Stimulated activated CD4-positive, alpha-beta T cell treated with anti-CD3 and anti-CD28 coated beads, Interleukin-2, amount 100 ng/mL, for 48 hours (primary cell): Measurements from ENCODE around the gene GALNT9.

ENCODE experiments used
- DNase-seq, 2 donors: peaks; one replicate each; pipeline ENCODE4 v3.0.0-alpha.2; 2020

The GALNT9 gene

GRCh38 chr12:132344181-132344580 lies 14.8 kb upstream of the GALNT9 start:
- DNase-seq: no peak

DNA sequence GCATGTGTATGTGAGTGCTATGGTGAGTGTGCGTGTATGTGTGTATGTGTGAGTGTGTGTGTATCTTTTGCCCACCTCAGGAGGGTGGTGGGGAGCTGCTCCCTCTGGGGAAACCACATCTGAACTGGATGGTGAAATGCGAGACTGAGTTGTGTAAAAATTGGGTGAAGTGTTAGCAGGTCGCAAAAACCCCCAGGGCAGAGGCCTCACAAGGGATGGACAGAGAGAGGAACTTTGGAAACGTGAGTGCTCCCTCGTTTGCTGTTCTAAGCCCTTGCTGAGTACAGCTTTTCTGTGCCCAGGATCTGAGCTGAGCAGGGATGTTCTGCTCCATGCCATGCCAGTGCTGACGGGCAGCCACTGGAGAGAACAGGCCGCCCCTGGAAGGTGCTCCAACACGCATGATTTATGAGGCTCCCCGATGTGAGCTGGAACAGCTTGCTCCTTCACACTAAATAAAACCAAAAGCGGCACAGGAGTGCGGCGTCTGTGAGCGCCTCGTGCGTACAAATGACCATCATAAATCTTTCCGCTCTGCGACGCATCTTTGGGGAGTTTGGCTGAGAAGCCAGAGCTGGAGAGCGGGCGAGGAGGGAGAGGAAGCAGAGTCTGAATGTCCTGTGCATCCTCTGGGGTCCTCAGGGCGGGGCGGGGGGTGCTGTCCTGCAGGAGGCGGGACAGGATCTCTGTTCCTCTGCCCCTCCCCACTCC lies 14.1 kb upstream of the GALNT9 start:
- no peak for DNase-seq

DNA sequence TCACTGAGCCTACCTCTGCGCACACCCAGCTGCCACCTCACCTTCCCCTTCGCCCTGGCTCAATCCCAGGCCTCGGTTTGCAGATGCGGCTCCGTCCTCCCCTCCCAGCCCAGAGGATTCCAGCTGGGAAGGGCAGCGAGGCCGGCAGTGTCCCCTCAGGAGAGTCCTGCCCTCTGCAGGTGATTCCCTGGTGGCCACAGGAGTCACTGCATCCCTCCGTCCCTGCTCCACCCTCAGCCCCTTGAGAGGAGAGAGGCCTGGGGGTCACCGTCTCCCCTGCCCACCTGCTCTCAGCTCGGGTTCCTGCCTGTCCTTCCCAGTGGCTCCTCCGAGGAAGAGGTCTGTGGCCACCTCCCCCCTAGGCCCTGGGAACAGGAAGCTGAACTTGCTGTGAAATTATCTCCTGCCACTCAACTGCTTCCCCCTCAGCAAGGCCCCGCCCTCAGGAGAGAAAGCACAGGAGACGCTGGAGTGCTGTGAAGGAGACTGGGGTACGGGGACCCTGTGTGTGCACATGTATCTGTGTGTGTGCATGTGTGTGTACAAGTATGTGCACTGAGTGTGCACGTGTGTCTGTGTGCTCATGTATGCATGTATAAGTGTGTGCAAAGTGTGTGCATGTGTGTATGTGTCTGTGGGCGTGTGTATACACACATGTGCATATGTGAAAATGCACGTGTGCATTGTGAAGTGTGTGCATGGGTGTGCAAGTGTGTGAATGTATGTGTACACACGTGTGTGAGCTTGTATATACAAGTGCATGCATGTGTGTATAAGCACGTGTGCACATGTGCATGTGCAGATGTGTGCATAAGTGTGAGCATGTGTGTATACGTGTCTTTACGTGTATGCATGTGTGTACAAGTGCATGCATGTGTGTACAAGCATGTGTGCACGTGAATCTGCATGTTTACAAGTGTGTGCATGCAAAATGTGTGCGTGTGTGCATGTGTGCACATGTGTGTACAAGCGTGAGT lies 13.2 kb upstream of the GALNT9 start:
- DNase-seq: no peak

GRCh38 chr12:132341318-132342050 lies 12.1 kb upstream of the GALNT9 start:
- DNase-seq: no peak

- DNase-seq: no peak
Observed at GRCh38 chr12:132340266-132341035, 11.1 kb upstream of the GALNT9 start.

GRCh38 chr12:132339856-132340255 lies 10.5 kb upstream of the GALNT9 start:
- DNase-seq: no peak

DNA sequence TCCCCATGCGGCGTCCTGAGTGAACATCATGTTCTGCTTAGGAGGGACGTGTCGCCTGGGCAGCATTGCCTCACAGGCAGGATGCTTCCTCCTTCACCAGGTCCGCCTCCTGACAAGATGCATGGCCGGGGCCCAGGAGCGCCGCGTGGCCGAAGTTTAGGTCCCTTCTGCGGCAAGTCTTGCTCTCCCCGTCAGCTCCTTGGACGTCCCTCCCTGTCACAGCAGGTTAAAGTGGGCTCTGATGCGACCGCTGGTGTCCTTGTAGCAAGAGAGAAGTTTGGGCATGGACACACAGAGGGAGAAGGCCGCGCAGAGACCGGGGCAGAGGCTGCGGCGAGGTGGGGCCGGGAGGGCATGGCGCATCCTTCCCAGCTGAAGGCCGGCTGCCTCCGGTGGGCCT lies 9.4 kb upstream of the GALNT9 start:
- no peak for DNase-seq

DNA sequence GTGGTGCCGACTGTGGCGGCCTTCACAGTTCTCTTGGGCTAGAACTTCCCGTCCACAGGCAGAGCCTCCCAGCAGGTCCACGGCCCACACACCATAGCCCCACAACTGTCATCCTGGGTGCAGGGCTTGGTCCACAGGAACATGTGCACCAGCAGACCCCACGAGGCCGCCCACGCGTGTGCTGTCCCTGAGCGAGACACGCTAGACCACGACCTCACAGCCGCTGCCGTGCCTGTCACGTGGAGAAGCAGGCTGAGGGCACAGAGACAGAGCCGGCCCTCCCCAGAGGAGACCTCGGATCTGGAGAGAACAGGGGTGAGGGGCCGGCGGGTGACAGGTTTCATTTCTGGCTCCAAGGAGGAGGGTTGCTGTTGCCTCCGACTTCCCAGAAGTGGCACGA lies 8.9 kb upstream of the GALNT9 start:
- no peak for DNase-seq

DNA sequence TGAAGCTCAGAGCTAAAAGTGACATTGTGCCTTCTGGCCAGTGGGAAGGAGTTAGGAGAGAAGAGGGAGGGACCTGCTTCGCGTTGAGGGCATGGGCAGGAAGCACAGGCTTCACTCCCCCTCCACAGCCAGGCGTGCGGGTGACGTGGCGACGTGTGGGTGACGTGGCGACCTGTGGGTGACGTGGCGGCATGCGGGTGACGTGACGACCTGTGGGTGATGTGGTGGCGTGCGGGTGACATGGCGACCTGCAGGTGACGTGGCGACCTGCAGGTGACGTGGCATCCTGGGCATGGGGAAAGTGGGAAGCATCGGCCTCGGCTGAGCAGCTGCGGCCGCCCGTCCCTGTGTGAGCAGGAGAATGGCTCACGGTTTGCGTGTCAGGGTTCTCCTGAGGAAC lies 8.2 kb upstream of the GALNT9 start:
- no peak for DNase-seq

DNA sequence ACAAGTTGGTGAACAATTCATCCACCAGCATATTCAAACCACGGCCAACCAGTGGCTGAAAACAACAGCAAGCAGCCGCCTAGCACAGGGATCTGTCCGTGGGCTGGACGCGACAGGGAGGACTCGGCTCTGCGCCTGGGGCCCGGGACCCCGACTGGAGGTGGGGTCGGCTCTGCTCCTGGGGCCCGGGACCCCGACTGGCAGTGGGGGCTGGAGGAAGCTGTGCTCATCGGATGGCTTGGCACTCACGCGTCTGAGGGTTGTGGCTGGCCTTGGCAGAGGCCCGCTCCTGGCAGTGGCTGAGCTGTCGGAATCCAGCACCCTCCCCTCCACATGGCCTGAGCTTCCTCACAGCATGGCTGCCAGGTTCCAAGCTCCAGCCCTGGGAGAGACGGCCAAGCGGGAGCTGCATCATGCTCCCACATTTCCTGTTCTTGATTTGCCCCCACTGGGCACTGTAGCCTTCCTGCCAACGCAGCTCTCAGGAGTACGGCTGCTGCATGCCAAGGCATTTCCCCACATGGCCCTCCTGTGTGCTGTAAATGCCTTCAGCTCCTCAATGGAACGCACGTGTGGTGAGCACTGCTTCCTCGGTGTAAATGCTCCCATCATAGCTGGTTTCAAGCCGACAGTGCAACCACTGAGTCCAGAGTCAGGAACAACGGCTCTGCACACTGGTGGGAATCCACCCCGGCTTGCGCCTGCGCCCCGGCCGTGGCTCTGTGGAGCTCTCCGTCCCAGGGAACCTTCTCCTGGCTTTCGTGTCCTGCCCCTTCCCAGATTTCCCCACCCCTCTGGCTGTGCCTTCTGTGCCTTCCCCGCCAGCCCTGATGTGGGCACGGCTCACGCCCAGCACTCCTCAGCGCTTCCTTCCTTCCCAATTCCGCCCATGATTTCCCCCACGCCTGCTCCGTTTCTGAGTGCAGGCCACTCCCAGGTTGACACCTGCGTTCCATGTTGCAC lies 7.3 kb upstream of the GALNT9 start:
- no peak for DNase-seq

GRCh38 chr12:132335179-132335756 lies 5.9 kb upstream of the GALNT9 start:
- DNase-seq: no peak

- DNase-seq: no peak
Observed at GRCh38 chr12:132333766-132334165, 4.4 kb upstream of the GALNT9 start.

GRCh38 chr12:132333273-132333672 lies 3.9 kb upstream of the GALNT9 start:
- no peak for DNase-seq

- DNase-seq: no peak
Observed at GRCh38 chr12:132330549-132330881, 1.1 kb upstream of the GALNT9 start.

GRCh38 chr12:132329720-132330548 lies 545 bp upstream of the GALNT9 start:
- DNase-seq: no peak

DNA sequence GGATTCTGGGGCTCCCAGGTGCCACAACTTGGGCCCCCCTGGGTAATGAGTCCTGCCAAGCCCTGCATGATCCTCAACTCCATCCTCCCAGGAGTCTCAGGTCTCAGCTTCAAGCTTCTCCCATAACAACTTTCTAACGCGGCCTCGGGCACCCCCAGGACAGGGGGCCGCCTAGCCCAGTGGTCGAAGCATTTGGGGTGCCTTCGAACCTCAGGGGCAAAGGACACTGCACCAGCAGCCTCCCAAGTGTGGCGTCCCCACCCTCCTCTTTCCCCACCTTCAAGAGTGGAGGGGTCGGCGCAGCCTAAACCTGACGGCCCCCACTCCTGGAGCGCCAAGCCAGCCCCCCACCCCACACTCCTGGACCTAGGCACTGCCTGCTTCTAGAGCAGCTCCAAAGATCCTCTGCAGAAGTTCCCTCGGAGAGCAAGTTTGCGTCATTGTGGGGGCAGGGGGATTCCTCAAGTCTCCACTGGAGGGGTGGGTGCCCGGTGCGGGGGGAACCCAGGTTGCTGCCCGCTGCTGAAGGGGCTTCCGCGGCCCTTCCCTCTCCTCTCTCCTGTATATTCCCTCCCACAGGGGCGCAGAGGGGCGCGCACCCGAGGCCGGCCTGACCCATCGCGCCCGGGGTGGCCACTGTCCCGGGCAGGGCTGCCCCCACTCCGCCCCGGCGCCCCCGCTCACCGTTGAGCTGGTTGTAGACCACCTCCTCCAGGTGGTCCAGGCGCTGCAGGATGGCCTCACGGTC lies 933 bp downstream of the GALNT9 start:
- DNase-seq: no peak

DNA sequence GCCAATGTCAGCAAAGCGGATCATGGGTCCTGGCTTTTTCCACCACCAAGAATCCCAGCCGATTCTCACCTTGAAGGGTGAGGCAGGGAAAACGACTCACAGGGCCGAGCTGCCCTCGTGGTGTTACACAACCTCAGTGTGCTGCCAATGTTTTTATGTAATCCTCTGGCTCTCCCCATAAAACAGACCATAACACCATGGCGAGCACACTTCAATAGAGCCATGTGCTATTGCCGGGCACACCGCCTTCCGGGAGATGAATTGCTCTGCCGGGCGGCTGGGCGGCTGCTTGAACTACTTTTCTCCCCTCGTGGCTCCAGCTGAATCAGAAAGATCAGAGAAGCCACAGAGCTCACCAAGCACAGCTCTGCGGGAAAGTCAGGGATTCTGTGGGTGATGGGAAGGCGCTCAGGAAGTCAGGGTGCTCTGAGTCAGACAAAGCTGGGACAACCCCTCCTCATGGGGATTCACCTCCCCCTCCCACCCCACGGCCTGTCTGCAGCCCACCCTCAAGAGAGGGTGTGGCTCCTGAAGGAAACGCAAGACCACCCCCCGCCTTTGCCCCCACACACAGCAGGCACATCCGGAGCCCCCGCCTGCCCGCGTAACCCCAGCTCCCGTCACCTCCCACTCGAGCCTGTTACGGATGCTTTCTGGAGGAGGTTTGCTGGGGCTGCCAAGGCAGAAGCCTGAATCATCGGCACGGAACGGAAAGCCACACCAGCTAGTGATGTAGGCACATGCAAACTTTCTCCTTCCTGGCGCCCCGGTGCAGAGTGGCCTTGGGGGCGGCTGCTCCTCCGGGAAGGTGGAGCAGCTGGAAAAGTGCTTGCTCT lies 1.8 kb downstream of the GALNT9 start:
- DNase-seq: peak; percentile 45 to 51

GRCh38 chr12:132326646-132327045 lies 2.7 kb downstream of the GALNT9 start:
- no peak for DNase-seq
